ENCODE data around the gene GMNN.

Gene GMNN

DNA sequence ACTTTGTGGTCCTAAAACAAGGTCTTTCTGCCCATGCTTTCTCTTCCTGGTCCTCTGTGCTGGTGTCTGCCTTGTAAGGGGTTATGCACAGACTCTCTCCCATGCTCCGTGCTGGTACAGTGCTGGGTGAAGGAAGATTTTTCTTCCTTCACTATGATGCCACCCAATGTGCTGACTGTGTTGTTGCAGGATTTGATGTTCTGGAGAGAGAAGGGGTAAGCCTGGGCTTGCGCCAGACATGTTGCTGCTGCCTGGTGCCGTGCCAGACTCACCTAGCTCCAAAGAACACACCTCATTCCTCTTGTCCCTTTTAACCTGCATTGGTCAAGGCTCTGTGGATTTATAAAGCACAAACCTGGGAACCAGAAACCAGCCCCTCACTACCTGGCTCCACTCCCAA lies 52.4 kb downstream of the GMNN start:
- Histone ChIP-seq H3K27me3 (ENCODE audit: insufficient read depth, poor library complexity, severe bottlenecking) (no peaks in the 10 kb centered on the region), H3K4me3 (ENCODE audit: severe bottlenecking) (no peak overlapping the region), H3K27ac (ENCODE audit: poor library complexity, severe bottlenecking) (no peak overlapping the region), H3K36me3 (ENCODE audit: low read depth) (no peaks in the 10 kb centered on the region), H3K4me1 (ENCODE audit: insufficient read depth, poor library complexity, severe bottlenecking) (peaks cover 4% of the 10 kb centered on the region), H3K9me3 (ENCODE audit: severe bottlenecking) (no peaks in the 10 kb centered on the region)
- ATAC-seq (ENCODE audit: low read depth) (peak; percentile 70), DNase-seq (ENCODE audit: low spot score) (no peak)
- TF ChIP-seq, protein P1, sequence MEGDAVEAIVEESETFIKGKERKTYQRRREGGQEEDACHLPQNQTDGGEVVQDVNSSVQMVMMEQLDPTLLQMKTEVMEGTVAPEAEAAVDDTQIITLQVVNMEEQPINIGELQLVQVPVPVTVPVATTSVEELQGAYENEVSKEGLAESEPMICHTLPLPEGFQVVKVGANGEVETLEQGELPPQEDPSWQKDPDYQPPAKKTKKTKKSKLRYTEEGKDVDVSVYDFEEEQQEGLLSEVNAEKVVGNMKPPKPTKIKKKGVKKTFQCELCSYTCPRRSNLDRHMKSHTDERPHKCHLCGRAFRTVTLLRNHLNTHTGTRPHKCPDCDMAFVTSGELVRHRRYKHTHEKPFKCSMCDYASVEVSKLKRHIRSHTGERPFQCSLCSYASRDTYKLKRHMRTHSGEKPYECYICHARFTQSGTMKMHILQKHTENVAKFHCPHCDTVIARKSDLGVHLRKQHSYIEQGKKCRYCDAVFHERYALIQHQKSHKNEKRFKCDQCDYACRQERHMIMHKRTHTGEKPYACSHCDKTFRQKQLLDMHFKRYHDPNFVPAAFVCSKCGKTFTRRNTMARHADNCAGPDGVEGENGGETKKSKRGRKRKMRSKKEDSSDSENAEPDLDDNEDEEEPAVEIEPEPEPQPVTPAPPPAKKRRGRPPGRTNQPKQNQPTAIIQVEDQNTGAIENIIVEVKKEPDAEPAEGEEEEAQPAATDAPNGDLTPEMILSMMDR (IDR thresholded peaks at IDR 0.05; ENCODE audit: poor library complexity, severe bottlenecking) = peak; percentile 9

DNA sequence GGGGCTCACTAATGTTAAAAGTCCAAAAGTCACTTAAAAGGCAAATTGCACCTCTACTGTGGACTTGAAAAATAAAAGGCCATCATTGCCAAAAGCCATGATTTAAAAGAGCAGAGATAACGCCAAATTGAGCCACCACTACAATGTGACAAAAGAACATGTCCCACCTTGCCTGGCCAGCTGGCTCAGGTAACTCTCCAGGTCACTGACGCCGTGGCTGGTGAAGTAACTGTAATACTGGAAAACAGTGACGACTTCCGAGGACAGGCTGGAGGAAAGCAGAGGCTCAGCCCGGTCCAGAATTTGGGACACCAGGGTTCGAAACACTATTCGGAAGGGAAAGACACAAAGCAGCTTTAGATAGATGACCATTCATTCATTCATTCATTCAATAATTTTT lies 53.2 kb downstream of the GMNN start:
- ATAC-seq (ENCODE audit: low read depth) = no peak
- no peaks in the 10 kb centered on the region for H3K27me3 ChIP-seq (ENCODE audit: insufficient read depth, poor library complexity, severe bottlenecking)
- H3K27ac ChIP-seq (ENCODE audit: poor library complexity, severe bottlenecking) = no peak overlapping the region
- DNase-seq (ENCODE audit: low spot score) = no peak
- TF ChIP-seq, protein P1 (IDR thresholded peaks at IDR 0.05; ENCODE audit: poor library complexity, severe bottlenecking) = no peak
- peaks cover 4% of the 10 kb centered on the region for H3K4me1 ChIP-seq (ENCODE audit: insufficient read depth, poor library complexity, severe bottlenecking)
- no peaks in the 10 kb centered on the region for H3K36me3 ChIP-seq (ENCODE audit: low read depth)
- no peaks in the 10 kb centered on the region for H3K9me3 ChIP-seq (ENCODE audit: severe bottlenecking)
- H3K4me3 ChIP-seq (ENCODE audit: severe bottlenecking) = no peak overlapping the region

DNA sequence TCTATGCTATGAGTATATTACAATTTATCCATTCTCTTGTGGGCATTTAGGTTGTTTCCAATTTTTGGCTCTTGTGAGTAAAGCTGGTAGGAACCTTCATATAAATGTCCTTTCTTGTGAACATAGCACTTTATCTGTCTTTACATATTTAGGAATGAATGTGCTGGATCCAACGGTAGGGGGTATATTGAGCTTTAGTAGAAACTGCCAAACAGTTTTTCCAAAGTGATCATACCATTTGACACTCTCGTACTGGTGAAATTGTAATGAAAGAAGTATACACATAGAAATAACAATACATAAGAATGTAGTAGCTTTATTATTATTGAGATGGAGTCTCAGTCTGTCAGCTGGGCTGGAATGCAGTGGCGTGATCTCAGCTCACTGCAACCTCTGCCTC lies 54.9 kb downstream of the GMNN start:
- no peak overlapping the region for H3K4me3 ChIP-seq (ENCODE audit: severe bottlenecking)
- DNase-seq (ENCODE audit: low spot score) (no peak), ATAC-seq (ENCODE audit: low read depth) (no peak)
- TF ChIP-seq, protein P1 (IDR thresholded peaks at IDR 0.05; ENCODE audit: poor library complexity, severe bottlenecking) = no peak
- H3K36me3 ChIP-seq (ENCODE audit: low read depth) = no peaks in the 10 kb centered on the region
- H3K27me3 ChIP-seq (ENCODE audit: insufficient read depth, poor library complexity, severe bottlenecking) = no peaks in the 10 kb centered on the region
- no peak overlapping the region for H3K27ac ChIP-seq (ENCODE audit: poor library complexity, severe bottlenecking)
- H3K4me1 ChIP-seq (ENCODE audit: insufficient read depth, poor library complexity, severe bottlenecking) = peaks cover 4% of the 10 kb centered on the region
- no peaks in the 10 kb centered on the region for H3K9me3 ChIP-seq (ENCODE audit: severe bottlenecking)

DNA sequence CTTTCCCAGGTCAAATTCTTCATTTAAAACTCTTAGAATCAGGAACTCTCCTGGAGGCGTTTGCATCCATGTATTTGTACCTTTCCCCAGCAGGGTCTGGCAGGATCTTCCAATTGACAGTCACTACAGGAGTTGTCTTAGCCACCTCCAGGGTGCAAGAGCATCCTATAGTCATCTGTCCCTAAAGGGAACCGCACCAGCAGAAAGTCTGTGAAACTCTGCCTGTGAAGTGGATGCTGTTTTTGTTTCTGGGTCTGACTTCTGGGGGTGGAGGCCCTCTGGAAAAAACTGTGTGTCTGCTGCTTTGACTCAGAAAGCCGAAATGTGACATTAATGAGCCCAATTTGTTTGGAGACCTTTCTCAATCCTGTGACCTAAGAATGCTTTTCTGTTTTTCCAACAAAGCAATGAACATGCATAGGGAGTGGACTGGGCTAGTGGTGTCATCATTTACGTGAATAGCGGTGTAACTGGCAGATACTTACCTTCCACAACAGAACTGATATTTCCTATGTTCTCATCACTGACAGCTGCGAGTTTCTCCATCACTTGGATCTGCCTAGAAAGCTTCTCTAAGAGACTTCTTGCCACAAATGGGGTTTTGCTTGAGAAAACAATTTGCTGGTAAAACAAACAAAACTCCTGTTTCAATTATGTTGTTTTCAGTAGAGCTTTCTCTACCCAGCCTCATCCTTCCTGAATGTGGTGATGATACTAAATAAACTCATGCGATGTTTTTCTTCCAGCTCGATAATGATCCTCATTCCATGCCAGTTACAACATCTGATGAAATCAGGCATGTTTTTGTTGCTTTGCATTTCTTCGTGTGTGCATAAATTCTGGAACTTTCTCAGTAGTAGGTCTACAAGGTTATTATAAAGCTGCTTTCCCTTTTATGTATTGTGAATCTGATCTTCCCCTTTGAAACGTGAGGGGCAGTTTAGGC lies 57.3 kb downstream of the GMNN start:
- H3K4me1 ChIP-seq (ENCODE audit: insufficient read depth, poor library complexity, severe bottlenecking) = no peaks in the 10 kb centered on the region
- H3K36me3 ChIP-seq (ENCODE audit: low read depth) = no peaks in the 10 kb centered on the region
- ATAC-seq (ENCODE audit: low read depth) (no peak), DNase-seq (ENCODE audit: low spot score) (no peak)
- H3K27me3 ChIP-seq (ENCODE audit: insufficient read depth, poor library complexity, severe bottlenecking) = no peaks in the 10 kb centered on the region
- TF ChIP-seq, protein P1 (IDR thresholded peaks at IDR 0.05; ENCODE audit: poor library complexity, severe bottlenecking) = no peak
- no peak overlapping the region for H3K27ac ChIP-seq (ENCODE audit: poor library complexity, severe bottlenecking)
- no peak overlapping the region for H3K4me3 ChIP-seq (ENCODE audit: severe bottlenecking)
- no peaks in the 10 kb centered on the region for H3K9me3 ChIP-seq (ENCODE audit: severe bottlenecking)

DNA sequence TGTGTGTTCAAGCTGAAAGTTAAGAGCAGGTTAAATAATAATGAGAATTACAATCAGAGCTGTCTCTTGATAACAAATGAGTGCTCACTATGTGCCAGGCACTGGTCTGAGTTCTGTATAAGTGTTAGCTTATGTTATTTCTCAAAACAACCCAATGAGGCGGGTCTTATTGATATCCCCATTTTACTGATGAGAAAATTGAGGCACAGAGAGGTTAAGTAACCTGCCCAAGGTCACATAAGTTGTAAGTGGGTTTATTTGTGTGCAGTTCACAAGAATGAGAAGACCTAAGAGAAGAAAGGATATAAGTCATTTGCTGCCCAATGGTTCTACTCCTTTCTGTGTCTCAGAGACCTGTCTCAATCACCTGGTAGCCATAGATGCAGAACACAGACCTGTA lies 58.1 kb downstream of the GMNN start:
- Histone ChIP-seq H3K4me1 (ENCODE audit: insufficient read depth, poor library complexity, severe bottlenecking) (no peaks in the 10 kb centered on the region), H3K4me3 (ENCODE audit: severe bottlenecking) (no peak overlapping the region), H3K9me3 (ENCODE audit: severe bottlenecking) (no peaks in the 10 kb centered on the region), H3K27me3 (ENCODE audit: insufficient read depth, poor library complexity, severe bottlenecking) (no peaks in the 10 kb centered on the region), H3K36me3 (ENCODE audit: low read depth) (no peaks in the 10 kb centered on the region), H3K27ac (ENCODE audit: poor library complexity, severe bottlenecking) (no peak overlapping the region)
- DNase-seq (ENCODE audit: low spot score) (no peak), ATAC-seq (ENCODE audit: low read depth) (no peak)
- TF ChIP-seq, protein P1 (IDR thresholded peaks at IDR 0.05; ENCODE audit: poor library complexity, severe bottlenecking) = no peak
